Endothelial cell (in vitro differentiated cells): ENCODE results near the gene EFNA4. TPM values are rescaled to one million over a fixed set of nuclear protein-coding genes. Genes with fewer than 3 reads are reported as not detected.

Experiments
- DNase-seq: peaks from one replicate; pipeline ENCODE4 v3.0.0; 2021; ENCODE audit warnings: low spot score
- H3K27ac Mint-ChIP-seq: one replicate; pipeline ENCODE4 v1.8.0; 2021; ENCODE audit warnings: mixed read lengths, inconsistent platforms; ENCODE audit not compliant: unreplicated experiment
- H3K27me3 Mint-ChIP-seq: one replicate; pipeline ENCODE4 v1.8.0; 2021; ENCODE audit warnings: mild to moderate bottlenecking, moderate library complexity, mixed read lengths, inconsistent platforms; ENCODE audit not compliant: unreplicated experiment
- H3K36me3 Mint-ChIP-seq: one replicate; pipeline ENCODE4 v1.8.0; 2021; ENCODE audit warnings: mild to moderate bottlenecking, low read depth, mixed read lengths, inconsistent platforms; ENCODE audit not compliant: unreplicated experiment
- H3K4me1 Mint-ChIP-seq: one replicate; pipeline ENCODE4 v1.8.0; 2021; ENCODE audit warnings: mild to moderate bottlenecking, mixed read lengths, inconsistent platforms; ENCODE audit not compliant: unreplicated experiment
- H3K4me3 Mint-ChIP-seq: one replicate; pipeline ENCODE4 v1.8.0; 2021; ENCODE audit warnings: mild to moderate bottlenecking, mixed read lengths, inconsistent platforms; ENCODE audit not compliant: unreplicated experiment
- H3K9me3 Mint-ChIP-seq: one replicate; pipeline ENCODE4 v1.8.0; 2021; ENCODE audit warnings: mixed read lengths, inconsistent platforms; ENCODE audit not compliant: unreplicated experiment
- total RNA-seq: library from RNA; stranded (reverse); fragmentation: NEBNext Ultra II Directional; extraction: Animal tissue kit (Norgen Biotek cat#: 25700); gene quantifications from one replicate; pipeline ENCODE4 v1.2.1, GENCODE V29; 2021; ENCODE audit not compliant: unreplicated experiment
- TF ChIP-seq, protein P1 (sequence below): fragments of 200-600 bp; sonication (generic); IDR thresholded peaks from one replicate; pipeline ENCODE4 v1.5.0; 2021; ENCODE audit warnings: antibody characterized with exemption; ENCODE audit not compliant: unreplicated experiment

Gene EFNA4
- total RNA-seq, 1 donor from 2014 or later, result 25.2 TPM

DNA sequence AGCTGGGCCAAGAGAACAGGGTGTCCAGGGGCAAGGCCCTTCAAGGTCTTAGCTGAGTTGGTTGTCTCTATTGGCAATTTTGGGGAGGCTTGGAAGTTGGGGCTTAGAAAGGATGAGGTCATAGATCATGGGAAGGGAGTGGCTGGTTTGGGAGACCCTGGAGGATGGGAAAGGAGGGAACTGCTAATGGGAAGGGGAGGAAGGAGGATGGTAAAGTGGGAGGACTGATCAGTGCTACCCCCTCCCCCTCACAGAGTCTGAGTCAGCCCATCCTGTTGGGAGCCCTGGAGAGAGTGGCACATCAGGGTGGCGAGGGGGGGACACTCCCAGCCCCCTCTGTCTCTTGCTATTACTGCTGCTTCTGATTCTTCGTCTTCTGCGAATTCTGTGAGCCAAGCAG lies 5.1 kb downstream of the EFNA4 start:
- Mint-ChIP-seq H3K36me3 (peaks cover 26% of the 10 kb centered on the region), H3K27me3 (peaks cover 15% of the 10 kb centered on the region), H3K27ac (peak overlapping the region; percentile 61), H3K9me3 (no peaks in the 10 kb centered on the region), H3K4me1 (peaks cover 26% of the 10 kb centered on the region), H3K4me3 (peak overlapping the region; percentile 59)
- TF ChIP-seq, protein P1, sequence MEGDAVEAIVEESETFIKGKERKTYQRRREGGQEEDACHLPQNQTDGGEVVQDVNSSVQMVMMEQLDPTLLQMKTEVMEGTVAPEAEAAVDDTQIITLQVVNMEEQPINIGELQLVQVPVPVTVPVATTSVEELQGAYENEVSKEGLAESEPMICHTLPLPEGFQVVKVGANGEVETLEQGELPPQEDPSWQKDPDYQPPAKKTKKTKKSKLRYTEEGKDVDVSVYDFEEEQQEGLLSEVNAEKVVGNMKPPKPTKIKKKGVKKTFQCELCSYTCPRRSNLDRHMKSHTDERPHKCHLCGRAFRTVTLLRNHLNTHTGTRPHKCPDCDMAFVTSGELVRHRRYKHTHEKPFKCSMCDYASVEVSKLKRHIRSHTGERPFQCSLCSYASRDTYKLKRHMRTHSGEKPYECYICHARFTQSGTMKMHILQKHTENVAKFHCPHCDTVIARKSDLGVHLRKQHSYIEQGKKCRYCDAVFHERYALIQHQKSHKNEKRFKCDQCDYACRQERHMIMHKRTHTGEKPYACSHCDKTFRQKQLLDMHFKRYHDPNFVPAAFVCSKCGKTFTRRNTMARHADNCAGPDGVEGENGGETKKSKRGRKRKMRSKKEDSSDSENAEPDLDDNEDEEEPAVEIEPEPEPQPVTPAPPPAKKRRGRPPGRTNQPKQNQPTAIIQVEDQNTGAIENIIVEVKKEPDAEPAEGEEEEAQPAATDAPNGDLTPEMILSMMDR, result no peak
- no peak for DNase-seq

DNA sequence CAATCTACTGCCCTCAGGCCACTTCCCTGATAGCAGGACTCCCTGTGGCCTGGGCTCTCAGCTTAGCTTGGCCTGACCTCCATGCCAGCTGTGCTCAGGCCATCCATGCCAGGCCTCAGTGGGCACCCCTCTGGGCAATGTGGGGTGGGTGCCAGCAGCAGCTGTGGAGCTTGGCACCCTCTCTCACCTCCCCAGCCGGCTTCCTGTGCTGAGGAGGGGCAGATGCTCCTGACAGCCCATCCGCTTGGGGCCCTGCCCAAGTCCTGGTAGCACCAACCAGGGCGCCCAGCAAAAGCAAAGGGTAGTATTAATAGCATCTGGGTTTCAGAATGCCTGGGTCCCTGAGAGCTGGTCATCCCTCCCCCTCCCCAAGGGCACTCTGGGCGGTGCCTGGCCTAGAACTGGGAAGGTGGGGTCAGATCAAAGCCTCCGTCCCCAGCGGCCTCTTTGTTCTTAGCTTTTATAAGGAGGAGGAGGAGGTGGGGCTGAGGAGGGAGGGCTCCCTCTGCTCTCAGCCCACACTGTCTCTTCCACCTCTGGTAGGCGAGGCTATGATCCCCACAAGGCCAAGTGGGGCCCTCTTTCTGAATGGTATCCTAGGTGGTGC lies 6.1 kb downstream of the EFNA4 start:
- no peaks in the 10 kb centered on the region for H3K9me3 Mint-ChIP-seq
- H3K4me3 Mint-ChIP-seq, result no peak overlapping the region
- DNase-seq, result no peak

DNA sequence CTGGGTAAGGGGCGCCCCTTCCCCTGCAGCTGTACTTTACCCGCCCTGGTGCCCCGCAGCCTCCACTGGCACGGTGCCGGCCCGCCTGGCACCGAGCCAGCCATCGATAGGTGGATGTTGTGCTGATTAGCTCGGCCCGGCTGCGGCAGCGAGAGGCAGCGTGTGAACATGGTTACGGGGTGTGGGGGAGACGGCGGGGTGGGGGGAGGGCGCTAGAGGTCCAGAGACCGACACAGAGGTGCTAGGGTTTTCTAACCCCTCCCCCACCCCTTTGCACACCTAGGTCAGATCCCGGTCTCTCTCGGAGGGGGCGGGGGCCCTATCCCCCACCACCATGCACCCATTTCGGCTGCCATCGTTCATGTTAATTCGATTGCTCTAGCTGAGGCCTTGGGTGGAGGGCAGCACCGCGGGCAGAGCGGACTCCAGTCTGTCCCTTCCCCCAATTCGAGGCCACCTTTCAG lies 6.7 kb downstream of the EFNA4 start:
- Mint-ChIP-seq H3K9me3 (no peaks in the 10 kb centered on the region), H3K27ac (no peak overlapping the region), H3K27me3 (peaks cover 12% of the 10 kb centered on the region), H3K4me1 (peaks cover 23% of the 10 kb centered on the region), H3K4me3 (no peak overlapping the region), H3K36me3 (peaks cover 20% of the 10 kb centered on the region)
- TF ChIP-seq, protein P1, result no peak
- DNase-seq, result no peak

More for the DNA sequence above, 6.1 kb downstream of the EFNA4 start:
- H3K27ac Mint-ChIP-seq, result no peak overlapping the region
- peaks cover 12% of the 10 kb centered on the region for H3K27me3 Mint-ChIP-seq
- H3K4me1 Mint-ChIP-seq, result peaks cover 24% of the 10 kb centered on the region
- TF ChIP-seq, protein P1, result no peak
- peaks cover 20% of the 10 kb centered on the region for H3K36me3 Mint-ChIP-seq

- TF ChIP-seq, protein P1, result peak; percentile 68
- Mint-ChIP-seq H3K27ac (peak overlapping the region; percentile 73), H3K36me3 (peaks cover 20% of the 10 kb centered on the region), H3K27me3 (peaks cover 10% of the 10 kb centered on the region), H3K4me3 (peak overlapping the region; percentile 66), H3K9me3 (no peaks in the 10 kb centered on the region), H3K4me1 (peaks cover 23% of the 10 kb centered on the region)
- peak; percentile 80 for DNase-seq
Measured at GRCh38 chr1:155070721-155071569, 7.4 kb downstream of the EFNA4 start.

DNA sequence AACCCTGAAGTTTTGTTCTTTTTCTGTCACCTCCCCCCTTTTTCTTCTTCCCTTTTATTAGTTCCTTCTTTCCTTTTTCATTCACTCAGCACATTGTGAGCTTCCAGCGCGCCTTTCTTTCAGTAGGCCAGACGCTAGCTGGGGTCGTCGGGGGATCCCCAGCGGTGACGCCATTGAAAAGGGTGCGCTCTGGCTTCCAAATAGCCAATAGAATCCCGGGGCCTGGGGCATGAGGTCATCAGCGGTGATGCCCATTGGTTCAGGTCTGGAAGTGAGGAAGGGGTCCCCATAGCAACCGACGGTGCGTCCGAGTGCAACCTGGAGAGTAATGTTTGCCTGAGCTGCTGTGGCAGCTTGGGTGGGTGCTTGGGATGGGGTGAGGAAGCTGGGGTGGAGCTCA lies 8.2 kb downstream of the EFNA4 start:
- Mint-ChIP-seq H3K27ac (peak overlapping the region; percentile 73), H3K4me3 (peak overlapping the region; percentile 66), H3K27me3 (peaks cover 10% of the 10 kb centered on the region), H3K36me3 (peaks cover 14% of the 10 kb centered on the region), H3K9me3 (no peaks in the 10 kb centered on the region), H3K4me1 (peaks cover 23% of the 10 kb centered on the region)
- DNase-seq, result no peak
- TF ChIP-seq, protein P1, result no peak
